ENCODE measurements around the gene GUCA2B.
A peak's percentile ranks its signal among the peaks of the same experiment; 100 is the strongest.

Gene GUCA2B

DNA sequence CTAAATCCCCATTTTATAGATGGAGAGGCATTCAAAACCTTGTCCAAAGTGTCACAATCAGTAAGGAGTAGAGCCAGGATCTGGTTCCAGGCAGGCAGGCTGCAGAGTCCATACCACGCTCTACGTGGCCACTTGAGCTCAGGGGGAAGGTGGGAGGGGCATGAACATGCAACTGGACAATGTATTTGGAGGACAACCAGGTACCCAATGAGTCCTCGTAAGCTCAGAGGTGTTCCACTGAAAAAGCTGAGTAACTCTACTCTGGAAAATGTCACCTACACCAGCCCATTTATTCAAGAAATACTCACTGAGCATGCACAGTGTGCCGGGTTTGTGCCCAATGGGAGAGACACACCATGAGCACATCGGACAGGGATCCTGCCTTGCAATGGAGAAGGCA is 11.2 kb upstream of the GUCA2B start:
- no peak for DNase-seq (ENCODE audit: low read depth, low spot score)
- no peak overlapping the region for H3K27ac ChIP-seq

DNA sequence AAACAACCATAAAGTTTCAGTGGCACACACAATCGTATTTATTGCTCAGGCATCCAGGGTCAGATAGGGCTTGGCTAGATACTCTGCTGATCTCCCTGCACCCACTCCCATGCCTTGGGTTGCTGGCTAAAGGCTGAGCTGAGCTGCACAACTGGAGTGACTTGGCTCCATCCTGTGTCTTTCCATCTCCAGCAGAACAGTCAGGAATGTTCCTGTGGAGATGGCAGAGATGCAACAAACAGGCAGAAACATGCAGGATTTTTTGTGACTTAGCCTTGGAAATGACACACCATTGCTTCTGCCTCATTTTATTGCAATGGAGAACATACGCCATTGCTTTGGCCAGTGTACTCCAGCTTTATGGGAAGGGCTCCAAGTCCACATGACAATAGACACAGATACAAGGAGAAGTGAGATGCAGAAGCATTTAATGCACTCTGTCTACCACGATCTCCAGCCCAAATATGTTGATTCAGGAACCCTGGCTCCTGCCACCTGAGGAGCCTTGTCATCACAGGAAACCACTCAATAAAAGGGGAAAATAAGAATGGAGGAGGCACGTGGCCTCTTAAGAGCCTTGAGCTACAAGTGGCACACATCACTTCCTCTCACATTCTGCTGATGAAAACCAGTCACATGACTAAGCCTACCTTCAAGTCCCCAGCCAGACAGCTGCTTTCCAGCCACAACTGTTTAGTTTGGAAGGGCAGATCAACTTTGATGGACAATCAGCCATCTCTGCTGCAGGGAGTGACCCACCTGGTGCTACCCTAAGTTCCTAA is 10.1 kb upstream of the GUCA2B start:
- peak; percentile 12 for DNase-seq (ENCODE audit: low read depth, low spot score)

DNA sequence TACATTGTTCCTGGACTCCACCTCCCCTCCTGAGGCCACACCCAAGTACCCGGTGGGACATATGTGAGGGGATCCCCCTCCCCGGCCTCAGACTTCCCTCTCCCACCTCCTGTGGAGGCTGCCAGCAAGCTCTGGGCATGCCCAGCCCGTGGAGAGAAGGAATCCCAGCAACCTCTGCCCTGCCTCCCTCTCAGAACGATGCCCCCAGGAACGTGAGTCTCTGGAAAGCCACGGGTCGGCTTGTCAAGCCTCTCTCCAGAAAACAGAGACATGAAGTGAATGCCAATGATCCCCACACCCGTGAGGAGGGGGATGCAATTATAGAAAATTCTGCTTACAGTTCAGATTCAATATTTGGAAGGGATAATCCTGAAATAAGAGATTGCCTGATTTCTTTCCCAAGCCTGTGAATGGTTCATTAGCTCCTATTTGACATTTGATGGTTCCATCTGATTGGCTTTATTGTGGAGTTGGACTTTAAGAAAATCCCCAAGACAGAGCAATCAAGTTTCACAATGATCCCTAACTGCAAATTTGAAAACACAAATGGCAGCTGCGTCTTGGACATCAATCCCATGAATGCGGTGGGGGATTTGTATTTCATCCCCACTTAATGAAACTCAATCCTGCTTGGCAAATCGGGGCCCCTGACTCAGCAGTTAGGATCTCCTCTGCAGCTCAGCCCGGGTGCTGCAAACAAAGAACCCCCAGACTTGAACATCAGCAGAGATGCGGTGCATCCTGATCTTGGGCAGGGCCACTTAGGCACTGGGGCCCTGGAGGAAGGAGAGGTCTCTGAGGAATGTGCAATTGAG is 9.1 kb upstream of the GUCA2B start:
- no peak for DNase-seq (ENCODE audit: low read depth, low spot score)
- no peak overlapping the region for H3K27ac ChIP-seq

More for the DNA sequence above, 10.1 kb upstream of the GUCA2B start:
- peak overlapping the region; percentile 37 for H3K27ac ChIP-seq

- no peak for DNase-seq (ENCODE audit: low read depth, low spot score)
- no peak overlapping the region for H3K27ac ChIP-seq
These were observed 8.4 kb upstream of the GUCA2B start for GRCh38 chr1:42144711-42145388.

DNA sequence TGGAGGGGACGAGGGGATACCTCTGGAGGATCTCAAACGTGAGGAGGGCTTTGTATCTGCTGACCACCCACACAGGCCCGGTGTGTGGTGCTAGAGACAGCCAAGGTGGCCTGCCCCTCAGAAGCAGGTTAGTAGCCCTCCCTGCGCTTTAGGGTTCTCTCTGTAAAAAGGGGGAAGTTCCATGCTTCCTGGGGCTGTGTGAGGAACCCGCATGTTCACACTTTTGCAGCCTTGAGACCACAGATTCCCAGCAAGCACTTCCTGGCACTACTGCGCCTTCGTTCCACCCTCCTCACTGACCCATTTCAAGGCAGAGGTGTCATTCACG is 7.9 kb upstream of the GUCA2B start:
- no peak for DNase-seq (ENCODE audit: low read depth, low spot score)
- no peak overlapping the region for H3K27ac ChIP-seq

GRCh38 chr1:42145764-42146625 is 7.2 kb upstream of the GUCA2B start:
- no peak overlapping the region for H3K27ac ChIP-seq
- no peak for DNase-seq (ENCODE audit: low read depth, low spot score)

- no peak overlapping the region for H3K27ac ChIP-seq
- peak; percentile 88 for DNase-seq (ENCODE audit: low read depth, low spot score)
These were observed 6.4 kb upstream of the GUCA2B start for GRCh38 chr1:42146626-42147320.

DNA sequence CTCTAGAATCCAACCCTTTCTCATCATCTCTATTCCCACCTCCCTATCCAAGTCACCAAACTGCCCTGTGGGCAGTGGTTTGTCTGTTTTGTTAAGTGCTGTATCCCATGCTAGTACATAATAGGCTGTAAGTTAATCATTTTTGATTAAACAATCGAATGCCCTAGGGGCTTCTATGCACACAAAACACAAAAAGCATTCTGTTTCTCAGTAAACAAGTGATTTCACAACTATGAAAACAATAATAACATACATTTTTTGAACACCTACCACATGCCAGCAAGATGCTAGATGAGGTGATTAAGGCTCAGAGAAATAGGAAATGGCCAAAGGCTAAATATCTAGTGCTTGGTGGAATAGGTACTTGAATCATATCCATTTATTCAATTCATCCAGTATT is 5.0 kb upstream of the GUCA2B start:
- DNase-seq (ENCODE audit: low read depth, low spot score), result no peak
- H3K27ac ChIP-seq, result no peak overlapping the region

- no peak overlapping the region for H3K27ac ChIP-seq
- DNase-seq (ENCODE audit: low read depth, low spot score), result no peak
These were observed 2.6 kb upstream of the GUCA2B start for GRCh38 chr1:42150651-42151050.

DNA sequence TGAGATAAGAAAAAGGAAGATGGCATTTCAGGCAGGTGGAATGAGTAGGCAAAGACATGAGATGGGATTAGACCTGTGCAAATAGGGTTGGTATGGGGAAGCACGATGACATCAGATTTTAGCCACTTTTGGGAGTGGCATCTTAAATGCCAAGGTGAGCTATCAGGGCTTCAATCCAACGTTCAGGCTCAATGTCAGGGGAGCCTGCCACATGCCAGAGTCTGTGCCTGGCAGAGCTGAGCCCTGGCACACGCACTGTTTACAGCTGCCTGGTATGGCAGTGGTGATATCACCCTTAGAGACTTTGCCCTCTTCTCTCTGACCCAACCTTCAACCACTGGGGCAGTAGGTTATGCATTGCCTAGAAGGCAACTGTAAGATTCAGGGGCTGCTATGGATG is 1.1 kb upstream of the GUCA2B start:
- H3K27ac ChIP-seq, result peak overlapping the region; percentile 5
- DNase-seq (ENCODE audit: low read depth, low spot score), result peak; percentile 61

GRCh38 chr1:42153624-42154023 is 414 bp downstream of the GUCA2B start:
- DNase-seq (ENCODE audit: low read depth, low spot score), result no peak
- no peak overlapping the region for H3K27ac ChIP-seq

DNA sequence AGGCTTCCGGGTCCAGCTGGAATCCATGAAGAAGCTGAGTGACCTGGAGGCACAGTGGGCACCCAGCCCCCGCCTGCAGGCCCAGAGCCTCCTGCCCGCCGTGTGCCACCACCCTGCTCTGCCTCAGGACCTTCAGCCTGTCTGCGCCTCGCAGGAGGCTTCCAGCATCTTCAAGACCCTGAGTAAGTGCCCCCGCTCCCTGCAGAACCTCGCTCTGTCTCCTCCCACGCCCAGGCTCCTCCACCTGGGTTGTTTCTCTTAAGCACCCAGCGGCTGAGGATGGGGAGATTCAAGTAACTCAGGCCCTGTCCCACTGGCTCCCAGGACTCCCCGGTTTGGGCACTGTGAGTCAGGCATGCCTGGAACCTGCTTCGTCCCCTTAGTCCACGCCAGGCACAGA is 1.5 kb downstream of the GUCA2B start:
- no peak for DNase-seq (ENCODE audit: low read depth, low spot score)
- no peak overlapping the region for H3K27ac ChIP-seq

- no peak overlapping the region for H3K27ac ChIP-seq
- DNase-seq (ENCODE audit: low read depth, low spot score), result no peak
These were observed 2.2 kb downstream of the GUCA2B start for GRCh38 chr1:42155362-42155761.

DNA sequence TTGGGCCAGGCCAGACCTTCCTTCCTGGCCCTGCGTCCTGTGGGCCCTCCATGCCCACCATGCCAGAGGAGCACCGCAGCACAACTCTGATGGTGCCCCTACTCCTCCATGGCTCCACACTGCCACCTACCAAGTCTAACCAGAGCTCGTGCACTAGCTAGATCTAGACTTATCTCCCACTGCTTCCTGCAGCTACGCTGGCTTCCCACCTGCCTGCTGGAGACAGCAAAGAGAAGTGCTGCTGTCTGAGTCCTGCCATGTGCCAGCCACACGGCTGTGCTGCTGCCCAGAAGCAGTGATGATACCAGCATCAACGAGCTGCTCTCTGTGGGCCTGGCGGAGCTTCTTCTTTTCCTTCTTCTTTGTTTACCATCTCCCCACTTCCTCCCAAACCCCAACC is 4.5 kb downstream of the GUCA2B start:
- DNase-seq (ENCODE audit: low read depth, low spot score), result no peak
- no peak overlapping the region for H3K27ac ChIP-seq

- DNase-seq (ENCODE audit: low read depth, low spot score), result no peak
- no peak overlapping the region for H3K27ac ChIP-seq
These were observed 5.0 kb downstream of the GUCA2B start for GRCh38 chr1:42158189-42158588.

- H3K27ac ChIP-seq, result no peak overlapping the region
- no peak for DNase-seq (ENCODE audit: low read depth, low spot score)
These were observed 9.0 kb downstream of the GUCA2B start for GRCh38 chr1:42162181-42162580.

- DNase-seq (ENCODE audit: low read depth, low spot score), result no peak
- no peak overlapping the region for H3K27ac ChIP-seq
These were observed 9.9 kb downstream of the GUCA2B start for GRCh38 chr1:42163114-42163513.

DNA sequence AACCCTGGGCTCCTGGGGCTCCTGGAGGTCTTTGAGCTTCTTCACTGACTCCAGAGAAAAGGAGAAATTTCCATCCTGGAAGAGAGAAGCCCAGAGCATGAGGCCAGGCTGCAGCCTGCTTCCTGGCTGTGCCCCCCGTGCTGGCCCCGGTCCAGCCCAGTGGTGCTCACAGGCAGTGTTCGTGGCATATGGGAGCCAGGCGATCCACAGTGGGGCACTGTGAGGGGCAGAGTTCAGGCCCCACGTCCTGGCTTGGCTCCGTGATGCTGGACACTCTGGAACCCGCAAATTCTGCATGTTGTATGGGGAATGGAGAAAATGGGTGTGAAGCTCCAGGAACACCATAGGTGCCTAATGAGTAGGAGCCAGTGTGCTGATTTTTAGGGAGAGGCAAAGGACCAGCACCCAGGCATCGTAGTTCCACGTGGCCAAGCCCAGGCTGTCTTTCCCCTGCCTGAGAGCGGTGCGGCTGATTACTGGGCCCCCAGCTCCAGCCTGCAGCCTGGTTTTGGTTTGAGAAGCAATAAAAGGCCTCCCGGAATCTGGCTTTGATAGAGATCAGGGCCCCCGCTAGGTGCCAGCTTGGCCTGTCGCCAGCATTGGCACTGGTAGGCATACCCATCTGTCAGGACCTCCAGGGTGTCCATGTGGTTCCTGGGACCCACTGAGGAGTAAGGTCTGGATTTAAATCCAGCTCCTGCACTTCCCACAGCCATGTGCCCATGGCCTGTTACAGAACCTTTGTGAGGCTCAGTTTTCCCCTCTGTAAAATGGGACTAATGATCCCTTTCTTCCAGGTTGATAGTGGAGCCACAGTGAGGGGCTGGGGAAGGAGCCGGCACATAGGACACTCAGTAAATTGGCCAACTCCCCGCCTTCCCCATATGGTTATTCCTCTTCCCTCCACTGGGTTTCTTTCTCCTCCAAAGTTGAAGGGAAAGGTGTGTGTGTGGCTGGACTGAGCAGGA is 10.6 kb downstream of the GUCA2B start:
- no peak overlapping the region for H3K27ac ChIP-seq
- DNase-seq (ENCODE audit: low read depth, low spot score), result no peak

Measured in epithelial cell of prostate (primary cell).